Fibroblast of lung (primary cell): Measurements from ENCODE around the gene SLC15A1. TPM values are rescaled to one million over a fixed set of nuclear protein-coding genes. Genes with fewer than 3 reads are reported as not detected.

ENCODE experiments used
- DNase-seq, 2 donors: peaks; one replicate each; pipeline versions ENCODE4 v3.0.0 to v3.0.0-alpha.2; 2010; ENCODE audit warnings: low read depth in 2 of 2
- H2AFZ ChIP-seq: 2 replicates; pipeline ENCODE4 v1.5.1; 2012; ENCODE audit warnings: low read length, control low read depth, inconsistent platforms
- H3K27ac ChIP-seq: 2 replicates; pipeline ENCODE4 v1.5.1; 2011; ENCODE audit warnings: low read length, control low read depth; ENCODE audit not compliant: insufficient read depth
- H3K27me3 ChIP-seq: 2 replicates; pipeline ENCODE4 v1.5.1; 2011; ENCODE audit warnings: mild to moderate bottlenecking, low read length; ENCODE audit not compliant: control insufficient read depth, insufficient read depth
- H3K36me3 ChIP-seq: 2 replicates; pipeline ENCODE4 v1.5.1; 2011; ENCODE audit warnings: low read length; ENCODE audit not compliant: control insufficient read depth, insufficient read depth
- H3K4me1 ChIP-seq: 2 replicates; pipeline ENCODE4 v1.5.1; 2011; ENCODE audit warnings: low read length; ENCODE audit not compliant: control insufficient read depth, insufficient read depth; ENCODE audit errors: extremely low read depth
- H3K4me2 ChIP-seq: 2 replicates; pipeline ENCODE4 v1.5.1; 2011; ENCODE audit warnings: low read length, control low read depth; ENCODE audit not compliant: insufficient read depth; ENCODE audit errors: extremely low read depth
- H3K4me3 ChIP-seq, 4 experiments: fragments of 200-600 bp in 1 of 4; sonication (generic) in 1 of 4; replicated peaks in 1 of 4; 2 replicates each; pipeline ENCODE4 v1.5.1; 2011 to 2016; ENCODE audit warnings: low read length in 4 of 4, low read depth in 3 of 4, mild to moderate bottlenecking in 3 of 4, control low read depth in 2 of 4, inconsistent platforms in 1 of 4, mixed read lengths in 1 of 4; ENCODE audit not compliant: insufficient read depth in 1 of 4; ENCODE audit errors: control extremely low read depth in 1 of 4
- H3K79me2 ChIP-seq: 2 replicates; pipeline ENCODE4 v1.5.1; 2012; ENCODE audit warnings: mild to moderate bottlenecking, low read length, inconsistent platforms; ENCODE audit not compliant: control insufficient read depth, insufficient read depth
- H3K9ac ChIP-seq: 2 replicates; pipeline ENCODE4 v1.5.1; 2011; ENCODE audit warnings: mild to moderate bottlenecking, low read length, control low read depth; ENCODE audit not compliant: insufficient read depth
- H3K9me3 ChIP-seq: 2 replicates; pipeline ENCODE4 v1.5.1; 2012; ENCODE audit warnings: low read depth, low read length; ENCODE audit not compliant: control insufficient read depth, insufficient read depth
- H4K20me1 ChIP-seq: 2 replicates; pipeline ENCODE4 v1.5.1; 2011; ENCODE audit warnings: low read length; ENCODE audit not compliant: control insufficient read depth, insufficient read depth; ENCODE audit errors: extremely low read depth
- EZH2 ChIP-seq: IDR thresholded peaks from 2 replicates; pipeline ENCODE4 v1.5.1; 2012; ENCODE audit warnings: low read length, control low read depth, mild to moderate bottlenecking; ENCODE audit errors: missing control alignments
- polyA plus RNA-seq, 2 donors: library from polyadenylated mRNA; depleted of rRNA in 1 of 2; stranded (reverse) in 1 of 2; unstranded in 1 of 2; fragments of >200 nt; gene quantifications; 2 replicates each; pipeline ENCODE4 v1.2.1, GENCODE V29; 2011 to 2012; ENCODE audit warnings: missing spikeins in 1 of 2
- total RNA-seq: library from RNA; depleted of rRNA; stranded (reverse); fragments of >200 nt; gene quantifications from 2 replicates; pipeline ENCODE4 v1.2.1, GENCODE V29; 2014
- TF ChIP-seq, protein P1 (sequence below), 2 donors: IDR thresholded peaks in 1 of 2; conservative IDR thresholded peaks in 1 of 2; 1 replicate in 1 of 2; 2 replicates in 1 of 2; pipeline ENCODE4 v1.5.1; 2011 to 2012; ENCODE audit warnings: low read length in 2 of 2, control low read depth in 1 of 2, inconsistent platforms in 1 of 2, low read depth in 1 of 2, mild to moderate bottlenecking in 1 of 2

Gene SLC15A1
- total and polyA plus RNA-seq, 2 donors (not counting 1 experiment from before 2014, with no cell fraction given): not detected

DNA sequence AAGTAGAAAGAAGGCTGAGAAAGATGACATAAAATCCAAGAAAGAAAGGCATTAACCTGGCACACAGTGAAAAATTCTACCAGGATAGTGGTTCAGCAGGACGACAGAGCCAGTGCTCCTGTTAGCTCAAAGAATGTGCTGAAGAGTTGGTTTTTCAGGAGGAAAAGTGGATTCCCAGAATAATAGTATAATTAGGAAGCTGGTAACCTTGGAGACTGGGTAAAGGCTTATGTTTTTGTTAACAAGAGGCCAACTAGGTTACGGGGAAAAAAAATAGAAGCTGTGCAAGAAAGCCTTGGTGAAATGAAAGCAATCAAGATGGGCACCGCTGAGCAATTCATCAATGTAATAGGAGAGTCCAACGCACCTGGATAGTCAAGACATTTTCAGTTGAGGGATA lies 54.7 kb downstream of the SLC15A1 start:
- no peaks in the 10 kb centered on the region for H3K9me3 ChIP-seq
- H4K20me1 ChIP-seq: no peaks in the 10 kb centered on the region
- H2AFZ ChIP-seq: no peak overlapping the region
- H3K27me3 ChIP-seq: peaks cover 11% of the 10 kb centered on the region
- no peak overlapping the region for H3K27ac ChIP-seq
- H3K79me2 ChIP-seq: no peaks in the 10 kb centered on the region
- no peak overlapping the region for H3K4me2 ChIP-seq
- no peaks in the 10 kb centered on the region for H3K4me1 ChIP-seq
- DNase-seq: no peak
- H3K9ac ChIP-seq: no peak overlapping the region
- no peaks in the 10 kb centered on the region for H3K36me3 ChIP-seq
- TF ChIP-seq, protein P1, sequence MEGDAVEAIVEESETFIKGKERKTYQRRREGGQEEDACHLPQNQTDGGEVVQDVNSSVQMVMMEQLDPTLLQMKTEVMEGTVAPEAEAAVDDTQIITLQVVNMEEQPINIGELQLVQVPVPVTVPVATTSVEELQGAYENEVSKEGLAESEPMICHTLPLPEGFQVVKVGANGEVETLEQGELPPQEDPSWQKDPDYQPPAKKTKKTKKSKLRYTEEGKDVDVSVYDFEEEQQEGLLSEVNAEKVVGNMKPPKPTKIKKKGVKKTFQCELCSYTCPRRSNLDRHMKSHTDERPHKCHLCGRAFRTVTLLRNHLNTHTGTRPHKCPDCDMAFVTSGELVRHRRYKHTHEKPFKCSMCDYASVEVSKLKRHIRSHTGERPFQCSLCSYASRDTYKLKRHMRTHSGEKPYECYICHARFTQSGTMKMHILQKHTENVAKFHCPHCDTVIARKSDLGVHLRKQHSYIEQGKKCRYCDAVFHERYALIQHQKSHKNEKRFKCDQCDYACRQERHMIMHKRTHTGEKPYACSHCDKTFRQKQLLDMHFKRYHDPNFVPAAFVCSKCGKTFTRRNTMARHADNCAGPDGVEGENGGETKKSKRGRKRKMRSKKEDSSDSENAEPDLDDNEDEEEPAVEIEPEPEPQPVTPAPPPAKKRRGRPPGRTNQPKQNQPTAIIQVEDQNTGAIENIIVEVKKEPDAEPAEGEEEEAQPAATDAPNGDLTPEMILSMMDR (conservative IDR thresholded peaks at IDR 0.05 in 1 of 2, IDR thresholded peaks at IDR 0.05 in 1 of 2; ENCODE audit: low read depth in 1 of 2, low read length in 2 of 2): no peak
- no peak for TF ChIP-seq EZH2
- H3K4me3 ChIP-seq: no peak overlapping the region

DNA sequence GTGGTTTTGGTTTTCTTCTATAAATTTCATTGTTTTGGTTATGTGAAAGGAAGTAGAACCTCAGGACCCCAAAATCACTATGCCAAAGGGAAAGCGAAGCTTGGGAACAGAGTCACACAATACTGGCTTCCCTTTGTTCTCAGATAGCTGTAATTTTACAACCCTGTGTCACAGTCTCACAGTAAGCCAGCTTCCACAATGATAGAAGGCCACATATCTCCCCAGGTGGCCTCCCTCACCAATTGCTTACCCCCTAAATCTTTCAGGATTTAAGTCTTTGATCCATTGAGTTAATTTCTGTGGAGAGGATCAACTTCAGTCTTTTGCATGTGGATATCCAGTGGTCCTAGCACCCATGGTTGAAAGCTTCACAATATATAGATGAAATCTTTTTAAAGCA lies 58.7 kb downstream of the SLC15A1 start:
- Histone ChIP-seq H3K4me2 (no peak overlapping the region), H3K4me3 (no peak overlapping the region), H3K79me2 (no peaks in the 10 kb centered on the region), H3K27ac (no peak overlapping the region), H3K9me3 (no peaks in the 10 kb centered on the region), H3K4me1 (no peaks in the 10 kb centered on the region), H3K27me3 (no peaks in the 10 kb centered on the region), H4K20me1 (no peaks in the 10 kb centered on the region), H3K9ac (no peak overlapping the region), H2AFZ (no peak overlapping the region), H3K36me3 (no peaks in the 10 kb centered on the region)
- no peak for TF ChIP-seq EZH2
- TF ChIP-seq, protein P1 (conservative IDR thresholded peaks at IDR 0.05 in 1 of 2, IDR thresholded peaks at IDR 0.05 in 1 of 2; ENCODE audit: low read depth in 1 of 2, low read length in 2 of 2): no peak
- DNase-seq: no peak

DNA sequence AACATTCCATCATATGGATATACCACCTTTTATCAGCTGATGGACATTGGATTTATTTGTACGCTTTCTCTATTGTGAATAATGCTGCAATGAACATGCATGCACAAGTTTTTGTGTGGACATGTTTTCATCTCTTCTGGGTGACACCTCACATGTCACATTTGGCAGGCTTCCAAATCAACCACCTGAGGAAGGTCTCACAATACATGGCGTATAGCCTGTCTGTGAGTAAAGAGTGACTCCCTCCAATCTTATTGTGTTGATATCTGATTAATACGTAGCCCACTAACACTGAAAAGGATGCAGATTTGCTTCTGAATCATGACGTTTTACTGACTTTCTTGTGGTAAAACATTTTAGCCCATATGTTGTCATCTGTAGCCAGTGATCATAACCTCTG lies 61.1 kb downstream of the SLC15A1 start:
- DNase-seq: no peak
- H3K79me2 ChIP-seq: no peaks in the 10 kb centered on the region

More for the DNA sequence above, 61.1 kb downstream of the SLC15A1 start:
- H3K27me3 ChIP-seq: peaks cover 4% of the 10 kb centered on the region
- H3K9me3 ChIP-seq: no peaks in the 10 kb centered on the region
- no peak overlapping the region for H3K4me2 ChIP-seq
- H3K36me3 ChIP-seq: no peaks in the 10 kb centered on the region
- H4K20me1 ChIP-seq: no peaks in the 10 kb centered on the region
- H3K4me3 ChIP-seq: no peak overlapping the region
- no peak overlapping the region for H3K27ac ChIP-seq
- no peak overlapping the region for H2AFZ ChIP-seq
- TF ChIP-seq EZH2: no peak
- H3K4me1 ChIP-seq: no peaks in the 10 kb centered on the region
- no peak overlapping the region for H3K9ac ChIP-seq
